Chondrocyte (in vitro differentiated cells): Measurements from ENCODE around the gene GTF2F1. TPM values are rescaled to one million over a fixed set of nuclear protein-coding genes. Genes with fewer than 3 reads are reported as not detected.

Experiments used
- DNase-seq: peaks from one replicate; pipeline ENCODE4 v3.0.0; 2021; ENCODE audit warnings: mixed read lengths, low spot score
- H3K27ac Mint-ChIP-seq: one replicate; pipeline ENCODE4 v1.8.0; 2021; ENCODE audit warnings: mild to moderate bottlenecking, moderate library complexity, mixed read lengths; ENCODE audit not compliant: unreplicated experiment
- H3K27me3 Mint-ChIP-seq: 2 replicates; pipeline ENCODE4 v1.8.0; 2021; ENCODE audit warnings: low read depth, mixed read lengths
- H3K36me3 Mint-ChIP-seq: 2 replicates; pipeline ENCODE4 v1.8.0; 2021; ENCODE audit warnings: low read depth, mixed read lengths
- H3K4me1 Mint-ChIP-seq: 2 replicates; pipeline ENCODE4 v1.8.0; 2021; ENCODE audit warnings: low read depth, mild to moderate bottlenecking, mixed read lengths
- H3K4me3 Mint-ChIP-seq: one replicate; pipeline ENCODE4 v1.8.0; 2021; ENCODE audit warnings: mild to moderate bottlenecking, moderate library complexity, mixed read lengths; ENCODE audit not compliant: unreplicated experiment
- H3K9me3 Mint-ChIP-seq: 2 replicates; pipeline ENCODE4 v1.8.0; 2021; ENCODE audit warnings: low read depth, mixed read lengths
- CTCF ChIP-seq: fragments of 200-600 bp; sonication (generic); IDR thresholded peaks from 2 replicates; pipeline ENCODE4 v1.5.0; 2021; ENCODE audit warnings: antibody characterized with exemption, mild to moderate bottlenecking, moderate library complexity
- total RNA-seq: library from RNA; stranded (reverse); gene quantifications from 3 replicates; pipeline ENCODE4 v1.2.1, GENCODE V29; 2021

Gene GTF2F1
- total RNA-seq, 1 donor from 2014 or later = 60.4 TPM

- DNase-seq = no peak
- Mint-ChIP-seq H3K36me3 (peaks cover 9% of the 10 kb centered on the region), H3K27me3 (no peaks in the 10 kb centered on the region), H3K27ac (peak overlapping the region; percentile 36), H3K4me3 (no peak overlapping the region), H3K9me3 (no peaks in the 10 kb centered on the region), H3K4me1 (peaks cover 28% of the 10 kb centered on the region)
- TF ChIP-seq CTCF = no peak
Observed at GRCh38 chr19:6421075-6422014, 28.4 kb upstream of the GTF2F1 start.

GRCh38 chr19:6418562-6418932 lies 25.6 kb upstream of the GTF2F1 start:
- no peaks in the 10 kb centered on the region for H3K27me3 Mint-ChIP-seq
- peaks cover 20% of the 10 kb centered on the region for H3K4me1 Mint-ChIP-seq
- no peak overlapping the region for H3K4me3 Mint-ChIP-seq
- H3K9me3 Mint-ChIP-seq = no peaks in the 10 kb centered on the region
- peaks cover 16% of the 10 kb centered on the region for H3K36me3 Mint-ChIP-seq
- TF ChIP-seq CTCF = no peak
- DNase-seq = no peak
- H3K27ac Mint-ChIP-seq = no peak overlapping the region

GRCh38 chr19:6417713-6418561 lies 25.0 kb upstream of the GTF2F1 start:
- no peak overlapping the region for H3K4me3 Mint-ChIP-seq
- no peaks in the 10 kb centered on the region for H3K9me3 Mint-ChIP-seq
- no peak for DNase-seq
- H3K36me3 Mint-ChIP-seq = peaks cover 16% of the 10 kb centered on the region
- no peak overlapping the region for H3K27ac Mint-ChIP-seq
- H3K27me3 Mint-ChIP-seq = no peaks in the 10 kb centered on the region
- peak; percentile 72 for TF ChIP-seq CTCF
- H3K4me1 Mint-ChIP-seq = peaks cover 14% of the 10 kb centered on the region

GRCh38 chr19:6416658-6417405 lies 23.9 kb upstream of the GTF2F1 start:
- DNase-seq = no peak
- Mint-ChIP-seq H3K27me3 (no peaks in the 10 kb centered on the region), H3K4me3 (no peak overlapping the region), H3K4me1 (peaks cover 5% of the 10 kb centered on the region), H3K27ac (no peak overlapping the region), H3K9me3 (no peaks in the 10 kb centered on the region), H3K36me3 (peaks cover 13% of the 10 kb centered on the region)
- TF ChIP-seq CTCF = no peak
